Panc1 (cell line): Measurements from ENCODE around the gene ESRRB. TPM values are rescaled to one million over a fixed set of nuclear protein-coding genes. Genes with fewer than 3 reads are reported as not detected.

Source experiments
- ATAC-seq: fragments of 200-7000 bp; cut with Tn5 transposase; 2 replicates; pipeline ENCODE4 v1.9.1; 2020; ENCODE audit warnings: mild to moderate bottlenecking, moderate library complexity
- BruUV-seq: library from RNA; stranded (reverse); fragments of 400-500 nt; replicated peaks from 2 replicates; lab custom pipeline; 2021; lab: Mats Ljungman, UMichigan
- CTCF ChIA-PET: fragments of 300-600 bp; sonication (Branson Sonifier 250); formaldehyde crosslinking; loops from one replicate; lab custom pipeline; 2022; ENCODE audit warnings: antibody characterized with exemption; lab: Charles Lee
- POLR2A ChIA-PET: fragments of 300-600 bp; sonication (Branson Sonifier 250); formaldehyde crosslinking; loops from one replicate; lab custom pipeline; 2022; ENCODE audit warnings: antibody characterized with exemption; lab: Charles Lee
- DNase-seq: peaks from one replicate; pipeline ENCODE4 v3.0.0-alpha.2; 2010; ENCODE audit warnings: low read depth, low spot score
- H3K27ac ChIP-seq: 2 replicates; pipeline ENCODE4 v1.5.1; 2011; ENCODE audit warnings: mild to moderate bottlenecking, low read length, inconsistent platforms
- H3K27me3 ChIP-seq: fragments of 200-500 bp; sonication (Bioruptor generic); 2 replicates; pipeline ENCODE4 v1.6.0; 2014; ENCODE audit warnings: low read length, inconsistent platforms; ENCODE audit not compliant: control insufficient read depth, insufficient read depth
- H3K36me3 ChIP-seq: fragments of 200-500 bp; sonication (Bioruptor generic); 2 replicates; pipeline ENCODE4 v1.5.1; 2014; ENCODE audit warnings: inconsistent platforms, mild to moderate bottlenecking, low read length, moderate library complexity; ENCODE audit not compliant: control insufficient read depth, insufficient read depth
- H3K4me1 ChIP-seq: 2 replicates; pipeline ENCODE4 v1.5.1; 2011; ENCODE audit warnings: inconsistent platforms, mild to moderate bottlenecking, low read length, moderate library complexity; ENCODE audit not compliant: control insufficient read depth, insufficient read depth
- H3K4me3 ChIP-seq, 2 experiments: 2 replicates each; pipeline ENCODE4 v1.5.1; 2011 to 2012; ENCODE audit warnings: low read depth in 2 of 2, low read length in 2 of 2, mild to moderate bottlenecking in 2 of 2, inconsistent platforms in 1 of 2, moderate library complexity in 1 of 2
- H3K9me3 ChIP-seq: fragments of 200-500 bp; sonication (Bioruptor generic); 2 replicates; pipeline ENCODE4 v1.5.1; 2014; ENCODE audit warnings: low read depth, mild to moderate bottlenecking, inconsistent platforms, low read length, moderate library complexity; ENCODE audit not compliant: control insufficient read depth, insufficient read depth
- CTCF ChIP-seq: fragments of 450-650 bp; IDR thresholded peaks from 2 replicates; pipeline ENCODE4 v1.5.1; 2017; ENCODE audit warnings: mild to moderate bottlenecking
- POLR2AphosphoS5 ChIP-seq: IDR thresholded peaks from 2 replicates; pipeline ENCODE4 v1.6.1; 2012; ENCODE audit warnings: mild to moderate bottlenecking, low read depth, low read length, moderate library complexity
- REST ChIP-seq, 2 experiments: IDR thresholded peaks; 2 replicates each; pipeline ENCODE4 v1.6.1; 2011 to 2012; ENCODE audit warnings: low read depth in 2 of 2, control low read depth in 1 of 2, low read length in 1 of 2, mild to moderate bottlenecking in 1 of 2, moderate library complexity in 1 of 2; ENCODE audit not compliant: insufficient read depth in 1 of 2
- SIN3A ChIP-seq: IDR thresholded peaks from 2 replicates; pipeline ENCODE4 v1.6.1; 2012; ENCODE audit warnings: low read depth, mild to moderate bottlenecking, low read length, moderate library complexity, borderline replicate concordance; ENCODE audit not compliant: insufficient read depth
- TCF7L2 ChIP-seq: IDR thresholded peaks from 2 replicates; pipeline ENCODE4 v1.6.1; 2011; ENCODE audit warnings: mild to moderate bottlenecking, low read depth, low read length, inconsistent platforms
- in situ Hi-C: cut with HindIII; loops from 2 replicates; pipeline ENCODE4 v1.10.0; 2016; ENCODE audit warnings: low sequenced_read_pairs, low pct_unique_long_range_greater_than_20kb
- intact Hi-C: fragments of 100-400 bp; cut with micrococcal nuclease; formaldehyde crosslinking; loops from one replicate; pipeline ENCODE4 v1.10.0; 2022; ENCODE audit not compliant: unreplicated experiment
- total RNA-seq: library from RNA; stranded (reverse); gene quantifications from one replicate; pipeline ENCODE4 v1.2.1, GENCODE V29; 2021; ENCODE audit not compliant: unreplicated experiment

The ESRRB gene
- total RNA-seq, 1 experiment from 2014 or later: not detected

- H3K27me3 ChIP-seq: peaks cover 29% of the 10 kb centered on the region
- H3K9me3 ChIP-seq: no peaks in the 10 kb centered on the region
- ChIA-PET CTCF (no interaction called here), POLR2A (no interaction called here)
- BruUV-seq: no TSS peak
- ATAC-seq: no peak
- H3K36me3 ChIP-seq: no peaks in the 10 kb centered on the region
- intact Hi-C loops (no loop called here), in situ Hi-C loops (no loop called here)
- H3K4me3 ChIP-seq: no peak overlapping the region
- H3K27ac ChIP-seq: no peak overlapping the region
- peaks cover 10% of the 10 kb centered on the region for H3K4me1 ChIP-seq
- no peak for DNase-seq
- TF ChIP-seq POLR2AphosphoS5 (no peak), SIN3A (no peak), CTCF (no peak), REST (IDR thresholded peaks at IDR 0.05; ENCODE audit: insufficient read depth in 1 of 2, low read depth in 2 of 2, low read length in 1 of 2) (no peak), TCF7L2 (no peak)
Measured at GRCh38 chr14:76377735-76378074, 1.8 kb downstream of the ESRRB start.

GRCh38 chr14:76380991-76381390, 5.1 kb downstream of the ESRRB start:
- H3K9me3 ChIP-seq: no peaks in the 10 kb centered on the region
- TF ChIP-seq REST (IDR thresholded peaks at IDR 0.05; ENCODE audit: insufficient read depth in 1 of 2, low read depth in 2 of 2, low read length in 1 of 2) (no peak), CTCF (no peak), SIN3A (no peak), POLR2AphosphoS5 (no peak), TCF7L2 (no peak)
- no peaks in the 10 kb centered on the region for H3K36me3 ChIP-seq
- H3K4me1 ChIP-seq: peaks cover 10% of the 10 kb centered on the region
- in situ Hi-C loops (no loop called here), intact Hi-C loops (no loop called here)
- no peak overlapping the region for H3K27ac ChIP-seq
- no TSS peak for BruUV-seq
- DNase-seq (no peak), ATAC-seq (no peak)
- CTCF ChIA-PET: no interaction called here
- POLR2A ChIA-PET: no interaction called here
- peaks cover 37% of the 10 kb centered on the region for H3K27me3 ChIP-seq
- H3K4me3 ChIP-seq: no peak overlapping the region
